Measurements from ENCODE around the gene RNLS. TPM values are rescaled to one million over a fixed set of nuclear protein-coding genes. Genes with fewer than 3 reads are reported as not detected.
"Not testable (repeated sequence)": the region's sequence is repeated elsewhere in the genome, so short reads cannot be mapped to it uniquely, and the experiment has no call there.

The RNLS gene
- total RNA-seq, 1 donor from 2014 or later: 7.1 TPM

DNA sequence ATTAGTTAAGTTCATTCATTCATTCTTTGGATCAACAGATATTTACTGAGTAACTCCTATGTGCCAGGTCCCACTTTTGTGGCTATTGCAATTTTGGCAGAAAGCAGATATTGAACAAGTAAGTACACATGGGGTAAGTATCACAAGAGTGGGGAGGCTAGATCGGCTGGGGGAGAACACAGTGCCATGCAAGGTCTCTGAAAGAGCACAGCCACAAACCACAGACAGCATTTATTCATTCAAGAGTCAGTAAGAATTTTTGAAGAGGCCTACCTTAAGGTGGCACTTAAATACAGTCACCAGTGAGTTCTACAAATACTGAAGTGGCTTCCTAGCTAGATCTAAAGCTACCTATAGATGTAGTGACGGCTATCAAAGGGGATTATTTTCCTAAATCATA lies 304.2 kb downstream of the RNLS start:
- TF ChIP-seq, protein P1, sequence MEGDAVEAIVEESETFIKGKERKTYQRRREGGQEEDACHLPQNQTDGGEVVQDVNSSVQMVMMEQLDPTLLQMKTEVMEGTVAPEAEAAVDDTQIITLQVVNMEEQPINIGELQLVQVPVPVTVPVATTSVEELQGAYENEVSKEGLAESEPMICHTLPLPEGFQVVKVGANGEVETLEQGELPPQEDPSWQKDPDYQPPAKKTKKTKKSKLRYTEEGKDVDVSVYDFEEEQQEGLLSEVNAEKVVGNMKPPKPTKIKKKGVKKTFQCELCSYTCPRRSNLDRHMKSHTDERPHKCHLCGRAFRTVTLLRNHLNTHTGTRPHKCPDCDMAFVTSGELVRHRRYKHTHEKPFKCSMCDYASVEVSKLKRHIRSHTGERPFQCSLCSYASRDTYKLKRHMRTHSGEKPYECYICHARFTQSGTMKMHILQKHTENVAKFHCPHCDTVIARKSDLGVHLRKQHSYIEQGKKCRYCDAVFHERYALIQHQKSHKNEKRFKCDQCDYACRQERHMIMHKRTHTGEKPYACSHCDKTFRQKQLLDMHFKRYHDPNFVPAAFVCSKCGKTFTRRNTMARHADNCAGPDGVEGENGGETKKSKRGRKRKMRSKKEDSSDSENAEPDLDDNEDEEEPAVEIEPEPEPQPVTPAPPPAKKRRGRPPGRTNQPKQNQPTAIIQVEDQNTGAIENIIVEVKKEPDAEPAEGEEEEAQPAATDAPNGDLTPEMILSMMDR (conservative IDR thresholded peaks at IDR 0.05; ENCODE audit: low read depth, low read length): no peak
- DNase-seq (ENCODE audit: low read depth): no peak
- no peak overlapping the region for H3K4me3 ChIP-seq (ENCODE audit: low read depth, low read length)

DNA sequence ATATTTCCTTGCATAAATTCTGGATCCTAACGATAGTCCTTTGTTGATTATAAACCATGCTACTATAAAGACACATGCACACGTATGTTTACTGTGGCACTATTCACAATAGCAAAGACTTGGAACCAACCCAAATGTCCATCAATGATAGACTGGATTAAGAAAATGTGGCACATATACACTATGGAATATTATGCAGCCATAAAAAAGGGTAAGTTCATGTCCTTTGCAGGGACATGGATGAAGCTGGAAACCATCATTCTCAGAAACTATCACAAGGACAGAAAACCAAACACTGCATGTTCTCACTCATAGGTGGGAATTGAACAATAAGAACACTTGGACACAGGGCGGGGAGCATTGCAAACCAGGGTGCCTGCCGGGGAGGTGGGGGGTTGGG lies 306.2 kb downstream of the RNLS start:
- not testable (repeated sequence) for DNase-seq (ENCODE audit: low read depth); H3K4me3 ChIP-seq (ENCODE audit: low read depth, low read length)

DNA sequence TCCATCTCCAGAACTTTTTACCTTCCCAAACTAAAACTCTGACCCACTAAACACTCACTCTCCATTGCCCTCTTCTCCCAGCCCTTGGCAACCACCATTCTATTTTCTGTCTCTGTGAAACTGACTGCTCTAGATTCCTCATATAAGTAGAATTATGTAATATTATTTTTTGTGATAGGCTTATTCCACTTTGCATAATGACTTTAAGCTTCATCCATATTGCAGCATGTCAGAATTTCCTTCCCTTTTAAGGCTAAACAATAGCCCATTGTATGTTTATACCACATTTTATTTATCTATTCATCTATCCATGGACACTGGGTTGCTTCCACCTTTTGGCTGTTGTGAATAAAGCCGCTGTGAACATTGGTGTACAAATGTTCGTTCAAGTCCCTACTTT lies 308.8 kb downstream of the RNLS start:
- H3K4me3 ChIP-seq (ENCODE audit: low read depth, low read length): no peak overlapping the region
- TF ChIP-seq, protein P1 (conservative IDR thresholded peaks at IDR 0.05; ENCODE audit: low read depth, low read length): no peak
- no peak for DNase-seq (ENCODE audit: low read depth)

DNA sequence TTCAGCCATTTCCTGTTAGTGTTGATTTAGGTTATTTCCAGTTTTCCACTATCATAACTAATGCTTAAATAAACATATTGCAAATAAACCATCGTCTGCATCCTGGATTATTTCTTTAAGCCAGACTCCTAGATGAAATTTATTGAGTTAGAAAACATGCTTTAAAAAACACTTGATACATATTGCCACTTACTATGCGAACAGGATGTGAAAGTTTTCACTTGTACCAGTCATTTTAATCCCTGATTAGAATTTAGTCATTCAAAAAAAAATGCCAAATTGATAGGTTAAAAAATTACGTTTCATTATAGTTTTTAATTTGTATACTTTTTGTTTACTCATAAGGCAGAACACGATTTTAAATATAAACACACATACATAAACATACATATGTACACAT lies 309.6 kb downstream of the RNLS start:
- no peak for DNase-seq (ENCODE audit: low read depth)
- TF ChIP-seq, protein P1 (conservative IDR thresholded peaks at IDR 0.05; ENCODE audit: low read depth, low read length): no peak
- no peak overlapping the region for H3K4me3 ChIP-seq (ENCODE audit: low read depth, low read length)

DNA sequence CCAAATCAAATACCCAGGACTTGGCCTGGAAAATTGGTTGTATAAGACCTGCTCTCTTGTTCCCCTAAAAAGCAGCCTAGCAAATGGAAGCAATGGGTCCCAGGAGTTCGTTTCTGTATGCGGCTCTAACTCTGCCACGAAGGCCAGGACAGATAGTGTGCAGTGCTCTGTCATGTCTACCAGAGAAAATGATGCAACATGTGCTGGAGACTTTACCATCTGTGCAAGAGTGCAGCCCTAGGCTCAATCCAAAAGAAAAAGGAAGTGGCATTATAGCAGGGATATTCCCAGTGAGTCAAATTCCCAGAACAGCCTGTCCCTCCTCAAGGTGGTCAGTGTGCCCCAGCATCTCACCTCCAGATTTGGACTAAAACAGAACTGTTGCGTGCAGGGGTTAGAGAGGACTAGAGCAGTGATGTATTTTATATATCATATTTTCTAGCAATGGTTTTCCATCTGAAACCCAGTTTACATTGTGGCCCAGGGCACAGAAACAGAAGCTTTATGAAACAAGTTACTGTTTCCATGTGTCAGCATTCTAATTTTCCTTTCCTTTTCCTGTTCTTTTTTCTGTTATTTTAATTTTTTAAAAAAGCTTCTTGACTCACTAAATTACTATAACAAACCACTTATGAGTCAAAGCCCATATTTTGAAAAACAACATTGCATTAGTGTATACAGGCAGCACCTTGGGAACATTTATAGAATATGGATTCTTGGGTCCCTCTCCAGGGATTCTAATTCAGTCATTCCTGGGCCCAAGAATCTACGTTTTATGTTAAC lies 311.2 kb downstream of the RNLS start:
- TF ChIP-seq, protein P1 (conservative IDR thresholded peaks at IDR 0.05; ENCODE audit: low read depth, low read length): no peak
- no peak for DNase-seq (ENCODE audit: low read depth)
- no peak overlapping the region for H3K4me3 ChIP-seq (ENCODE audit: low read depth, low read length)

DNA sequence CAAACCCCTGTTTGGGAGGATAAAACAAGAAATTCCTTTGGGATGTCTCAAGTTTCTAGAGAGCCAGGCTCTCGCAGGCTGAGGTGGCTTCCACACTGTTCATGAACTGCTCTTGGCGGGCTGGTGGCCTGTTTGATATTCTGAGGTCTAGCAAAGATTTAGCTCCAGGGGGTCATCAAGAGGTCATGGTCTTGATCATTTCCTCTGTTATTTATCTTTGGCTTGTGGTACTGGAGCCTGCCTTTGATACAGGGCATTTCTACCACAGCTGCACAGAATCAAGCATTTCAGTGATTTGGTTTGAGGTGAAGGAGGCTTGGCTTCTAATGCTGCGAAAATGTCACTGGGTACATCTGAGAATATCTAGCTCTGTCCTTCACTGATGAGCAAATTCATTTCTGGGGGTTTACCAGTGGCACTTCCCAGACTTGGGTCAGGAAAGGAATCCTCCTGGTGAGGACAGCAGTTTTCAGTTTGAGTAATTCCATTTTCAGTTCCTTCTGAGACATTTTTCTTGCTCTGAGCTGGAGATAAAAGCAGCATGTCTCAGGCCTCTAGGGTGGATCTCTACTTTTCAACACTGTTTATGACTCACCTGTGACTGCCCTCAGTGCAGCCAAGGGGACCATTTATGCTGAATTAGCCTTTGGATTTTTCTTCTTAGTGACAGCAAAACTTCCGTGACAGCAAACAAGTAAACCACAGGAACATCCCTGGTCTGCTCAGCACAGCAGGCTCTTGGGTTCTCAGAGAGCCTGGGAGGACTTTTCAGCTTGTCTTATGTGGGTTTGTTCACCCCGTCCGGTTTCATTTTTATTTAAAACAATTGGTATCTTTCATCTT lies 312.0 kb downstream of the RNLS start:
- H3K4me3 ChIP-seq (ENCODE audit: low read depth, low read length): no peak overlapping the region
- TF ChIP-seq, protein P1 (conservative IDR thresholded peaks at IDR 0.05; ENCODE audit: low read depth, low read length): no peak
- DNase-seq (ENCODE audit: low read depth): no peak

DNA sequence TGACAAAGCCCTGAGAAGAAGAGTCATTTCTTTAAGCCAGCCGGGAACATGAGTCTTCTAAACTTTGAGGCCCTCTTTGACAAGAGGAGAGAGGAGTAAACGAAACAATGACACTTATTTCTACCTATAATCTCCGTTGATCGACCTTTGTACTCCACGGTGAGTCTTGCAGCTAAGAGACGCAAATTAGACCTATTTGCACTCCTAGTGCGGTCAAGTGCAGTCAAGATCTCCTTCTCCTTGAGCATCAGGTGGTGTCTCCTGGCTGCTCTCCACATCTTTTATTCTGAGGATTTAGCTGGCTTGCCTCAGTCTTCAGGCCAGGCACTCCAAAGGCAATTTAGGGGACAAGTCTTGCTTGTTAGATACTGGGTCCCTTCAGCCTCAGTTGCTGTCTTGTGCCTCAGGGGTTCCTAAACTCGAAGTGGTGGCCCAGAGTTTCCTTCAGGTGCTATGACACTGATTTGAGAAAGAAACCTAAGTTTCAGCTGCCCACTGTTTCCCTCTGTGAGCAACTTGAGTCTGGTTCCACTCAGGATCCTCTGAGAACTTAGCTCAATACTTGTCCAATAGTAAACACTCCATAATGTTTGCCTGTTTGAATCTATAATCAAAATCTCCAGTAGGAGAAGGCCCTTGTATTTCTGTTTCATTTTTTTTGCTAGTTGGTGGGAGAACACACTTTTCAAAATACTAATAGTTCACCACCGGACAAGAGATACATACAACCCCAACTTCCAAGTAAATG lies 312.9 kb downstream of the RNLS start:
- TF ChIP-seq, protein P1 (conservative IDR thresholded peaks at IDR 0.05; ENCODE audit: low read depth, low read length): no peak
- DNase-seq (ENCODE audit: low read depth): no peak
- H3K4me3 ChIP-seq (ENCODE audit: low read depth, low read length): no peak overlapping the region

All from epithelial cell of proximal tubule (primary cell).